ENCODE measurements around the gene WNT11.

DNA sequence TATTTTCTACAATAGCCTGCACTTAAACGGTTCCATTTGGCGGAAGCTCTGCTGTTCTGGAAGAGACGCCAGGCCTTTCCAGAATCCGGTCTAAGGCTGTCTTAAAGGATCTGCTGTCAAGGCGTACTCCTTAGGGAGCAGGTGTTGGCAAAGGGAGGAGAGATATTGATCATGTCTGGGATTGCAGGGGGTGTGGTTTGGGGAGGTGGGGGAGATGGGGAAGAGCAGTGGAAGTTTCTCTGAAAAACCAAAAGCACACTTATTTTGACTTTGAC, 22.5 kb upstream of the WNT11 start:
- TF ChIP-seq, protein P1, sequence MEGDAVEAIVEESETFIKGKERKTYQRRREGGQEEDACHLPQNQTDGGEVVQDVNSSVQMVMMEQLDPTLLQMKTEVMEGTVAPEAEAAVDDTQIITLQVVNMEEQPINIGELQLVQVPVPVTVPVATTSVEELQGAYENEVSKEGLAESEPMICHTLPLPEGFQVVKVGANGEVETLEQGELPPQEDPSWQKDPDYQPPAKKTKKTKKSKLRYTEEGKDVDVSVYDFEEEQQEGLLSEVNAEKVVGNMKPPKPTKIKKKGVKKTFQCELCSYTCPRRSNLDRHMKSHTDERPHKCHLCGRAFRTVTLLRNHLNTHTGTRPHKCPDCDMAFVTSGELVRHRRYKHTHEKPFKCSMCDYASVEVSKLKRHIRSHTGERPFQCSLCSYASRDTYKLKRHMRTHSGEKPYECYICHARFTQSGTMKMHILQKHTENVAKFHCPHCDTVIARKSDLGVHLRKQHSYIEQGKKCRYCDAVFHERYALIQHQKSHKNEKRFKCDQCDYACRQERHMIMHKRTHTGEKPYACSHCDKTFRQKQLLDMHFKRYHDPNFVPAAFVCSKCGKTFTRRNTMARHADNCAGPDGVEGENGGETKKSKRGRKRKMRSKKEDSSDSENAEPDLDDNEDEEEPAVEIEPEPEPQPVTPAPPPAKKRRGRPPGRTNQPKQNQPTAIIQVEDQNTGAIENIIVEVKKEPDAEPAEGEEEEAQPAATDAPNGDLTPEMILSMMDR (IDR thresholded peaks at IDR 0.05; ENCODE audit: low read depth, low read length, poor library complexity, severe bottlenecking): no peak
- TF ChIP-seq EZH2phosphoT487 (IDR thresholded peaks at IDR 0.05; ENCODE audit: borderline replicate concordance, low read length): no peak

All from DOHH2 (cell line).